Mucosa of stomach (tissue), 1 donor: ENCODE measurements around the gene GGCX.

Source experiments
- H3K27me3 ChIP-seq: one replicate; pipeline ENCODE4 v1.7.0; 2013; ENCODE audit warnings: mild to moderate bottlenecking, low read length; ENCODE audit not compliant: control insufficient read depth, insufficient read depth
- H3K36me3 ChIP-seq: one replicate; pipeline ENCODE4 v1.7.0; 2013; ENCODE audit warnings: low read length; ENCODE audit not compliant: control insufficient read depth, insufficient read depth
- H3K4me1 ChIP-seq: one replicate; pipeline ENCODE4 v1.7.0; 2013; ENCODE audit warnings: mild to moderate bottlenecking, low read length; ENCODE audit not compliant: control insufficient read depth, insufficient read depth
- H3K4me3 ChIP-seq: one replicate; pipeline ENCODE4 v1.7.0; 2013; ENCODE audit warnings: low read length
- H3K9ac ChIP-seq: one replicate; pipeline ENCODE4 v1.7.0; 2013; ENCODE audit warnings: mild to moderate bottlenecking, low read length, moderate library complexity
- H3K9me3 ChIP-seq: one replicate; pipeline ENCODE4 v1.7.0; 2013; ENCODE audit warnings: mild to moderate bottlenecking, low read length, moderate library complexity; ENCODE audit not compliant: control insufficient read depth
- donor health status: Pancreatic carcinoma.

Gene GGCX

DNA sequence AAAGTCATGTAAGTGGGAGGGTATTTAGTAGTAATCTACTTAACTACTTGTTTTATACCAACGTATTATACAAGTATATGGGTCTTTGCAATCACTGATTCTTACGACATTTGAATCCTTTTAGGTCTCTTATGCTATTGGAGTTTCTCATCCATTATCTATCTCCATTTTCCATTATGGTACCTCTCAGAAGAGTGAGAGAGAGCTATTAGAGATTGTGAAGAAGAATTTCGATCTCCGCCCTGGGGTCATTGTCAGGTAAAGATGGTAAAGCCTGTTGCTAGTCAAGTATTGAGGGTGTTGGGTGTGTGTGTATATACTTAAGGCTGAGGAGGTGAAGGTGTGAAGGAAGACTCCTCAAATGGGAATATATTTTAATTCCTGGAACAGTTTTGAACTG, 18.5 kb downstream of the GGCX start:
- H3K27me3 ChIP-seq, result no peaks in the 10 kb centered on the region
- H3K9ac ChIP-seq, result no peak overlapping the region
- no peak overlapping the region for H3K4me3 ChIP-seq
- peaks cover 18% of the 10 kb centered on the region for H3K4me1 ChIP-seq
- H3K36me3 ChIP-seq, result peaks cover 18% of the 10 kb centered on the region
- no peaks in the 10 kb centered on the region for H3K9me3 ChIP-seq

DNA sequence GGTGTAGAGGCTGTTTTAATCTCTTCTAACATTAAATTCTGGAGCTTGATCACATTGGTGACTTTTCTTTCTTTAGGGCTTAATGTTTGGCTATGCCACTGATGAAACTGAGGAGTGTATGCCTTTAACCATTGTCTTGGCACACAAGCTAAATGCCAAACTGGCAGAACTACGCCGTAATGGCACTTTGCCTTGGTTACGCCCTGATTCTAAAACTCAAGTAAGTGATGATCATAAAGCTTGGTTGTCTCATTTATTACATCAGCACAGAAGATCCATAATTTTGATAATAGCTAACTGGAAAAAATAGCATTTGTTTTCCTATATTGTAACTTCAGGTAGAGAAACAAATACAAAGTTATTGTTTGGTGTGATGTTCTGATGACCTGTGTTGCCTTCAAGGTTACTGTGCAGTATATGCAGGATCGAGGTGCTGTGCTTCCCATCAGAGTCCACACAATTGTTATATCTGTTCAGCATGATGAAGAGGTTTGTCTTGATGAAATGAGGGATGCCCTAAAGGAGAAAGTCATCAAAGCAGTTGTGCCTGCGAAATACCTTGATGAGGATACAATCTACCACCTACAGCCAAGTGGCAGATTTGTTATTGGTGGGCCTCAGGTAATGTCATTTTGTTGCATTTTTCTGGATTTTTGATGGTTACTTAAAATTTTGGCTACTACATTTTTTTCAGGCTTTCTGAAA, 19.4 kb downstream of the GGCX start:
- no peaks in the 10 kb centered on the region for H3K27me3 ChIP-seq
- no peaks in the 10 kb centered on the region for H3K9me3 ChIP-seq
- no peak overlapping the region for H3K9ac ChIP-seq
- peaks cover 18% of the 10 kb centered on the region for H3K36me3 ChIP-seq
- peaks cover 25% of the 10 kb centered on the region for H3K4me1 ChIP-seq
- H3K4me3 ChIP-seq, result no peak overlapping the region

DNA sequence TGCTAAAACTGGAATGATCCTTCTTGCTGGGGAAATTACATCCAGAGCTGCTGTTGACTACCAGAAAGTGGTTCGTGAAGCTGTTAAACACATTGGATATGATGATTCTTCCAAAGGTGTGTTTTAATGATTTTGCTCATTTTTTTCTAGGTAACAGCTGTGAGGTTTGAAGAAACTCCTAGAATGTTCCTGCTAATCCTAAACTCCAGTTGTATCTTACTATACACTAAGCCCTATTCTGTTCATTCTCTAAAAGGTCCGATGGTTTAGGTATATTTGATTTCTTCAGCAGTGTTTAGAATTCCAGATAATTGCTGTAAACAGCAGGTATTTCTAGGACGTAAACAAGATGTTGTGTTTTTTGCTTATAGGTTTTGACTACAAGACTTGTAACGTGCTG, 20.0 kb downstream of the GGCX start:
- no peaks in the 10 kb centered on the region for H3K27me3 ChIP-seq
- peak overlapping the region; percentile 87 for H3K4me3 ChIP-seq
- no peaks in the 10 kb centered on the region for H3K9me3 ChIP-seq
- H3K4me1 ChIP-seq, result peaks cover 31% of the 10 kb centered on the region
- peak overlapping the region; percentile 95 for H3K9ac ChIP-seq
- peaks cover 18% of the 10 kb centered on the region for H3K36me3 ChIP-seq

DNA sequence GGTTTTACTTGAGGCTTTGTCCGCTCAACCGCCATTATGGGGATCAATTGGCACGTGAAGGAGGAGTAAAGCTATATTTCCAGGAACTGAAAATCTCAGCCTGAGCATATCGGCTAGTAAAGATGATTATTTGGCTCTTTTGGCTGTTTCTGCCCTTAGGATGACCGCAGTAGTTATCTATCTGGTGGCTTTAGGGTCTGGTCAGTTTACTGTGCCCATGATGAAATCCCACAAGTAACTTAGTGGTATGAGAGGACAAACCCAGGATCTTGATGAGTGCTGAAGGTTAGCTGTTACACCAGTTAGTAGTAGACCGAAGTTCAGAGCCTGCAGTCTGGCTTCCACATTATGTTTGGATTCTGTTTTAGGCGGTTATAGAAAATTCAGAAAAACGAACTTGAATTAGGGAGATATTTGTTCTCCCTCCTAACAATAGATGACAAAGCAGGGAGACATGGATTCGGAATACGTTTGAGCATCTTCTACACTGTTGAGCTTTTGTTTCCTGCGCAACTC, 21.1 kb downstream of the GGCX start:
- peaks cover 41% of the 10 kb centered on the region for H3K4me1 ChIP-seq
- H3K4me3 ChIP-seq, result peak overlapping the region; percentile 87
- H3K9me3 ChIP-seq, result no peaks in the 10 kb centered on the region
- H3K36me3 ChIP-seq, result peaks cover 9% of the 10 kb centered on the region
- H3K9ac ChIP-seq, result peak overlapping the region; percentile 95
- no peaks in the 10 kb centered on the region for H3K27me3 ChIP-seq

DNA sequence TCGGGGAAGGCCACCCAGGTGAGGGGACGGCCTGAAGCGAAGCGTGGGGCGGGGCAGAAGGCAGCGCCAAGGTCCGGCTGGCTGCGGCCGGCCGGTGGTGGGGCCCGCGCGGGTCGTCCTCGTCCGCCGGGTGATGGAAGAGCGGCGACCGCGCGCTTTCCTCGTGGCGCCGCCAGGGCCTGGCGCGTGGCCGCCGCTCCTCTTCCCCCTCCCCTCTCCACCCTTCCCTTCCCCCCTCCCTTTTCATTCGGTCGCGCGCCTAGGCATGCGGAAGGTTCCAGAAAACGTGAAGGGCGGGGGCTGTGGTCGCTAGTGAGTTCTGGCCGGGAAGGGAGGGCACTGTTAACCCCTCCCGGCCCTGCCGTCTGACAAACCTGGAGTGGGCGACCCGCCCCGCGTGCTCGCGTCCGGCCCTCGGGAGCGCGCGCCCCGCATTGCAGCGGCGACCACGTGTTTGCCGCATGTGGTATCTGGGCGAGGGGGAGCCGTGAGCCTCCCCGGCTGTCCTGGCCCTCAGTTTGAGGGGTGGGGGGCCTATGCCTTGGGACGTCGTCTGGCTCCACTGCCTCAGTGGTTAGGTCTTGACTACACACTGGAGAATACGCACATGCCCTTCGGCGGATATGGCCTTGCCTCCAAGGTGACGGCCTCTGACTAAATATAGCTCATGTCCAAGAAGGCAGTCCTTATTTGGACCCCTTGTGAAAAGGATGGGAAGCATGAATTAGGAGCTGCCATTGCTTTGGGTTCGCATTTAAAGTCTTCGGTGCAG, 21.7 kb downstream of the GGCX start:
- Histone ChIP-seq H3K27me3 (no peaks in the 10 kb centered on the region), H3K9me3 (no peaks in the 10 kb centered on the region), H3K9ac (peak overlapping the region; percentile 95), H3K4me3 (peak overlapping the region; percentile 87), H3K36me3 (peaks cover 9% of the 10 kb centered on the region), H3K4me1 (peaks cover 47% of the 10 kb centered on the region)

DNA sequence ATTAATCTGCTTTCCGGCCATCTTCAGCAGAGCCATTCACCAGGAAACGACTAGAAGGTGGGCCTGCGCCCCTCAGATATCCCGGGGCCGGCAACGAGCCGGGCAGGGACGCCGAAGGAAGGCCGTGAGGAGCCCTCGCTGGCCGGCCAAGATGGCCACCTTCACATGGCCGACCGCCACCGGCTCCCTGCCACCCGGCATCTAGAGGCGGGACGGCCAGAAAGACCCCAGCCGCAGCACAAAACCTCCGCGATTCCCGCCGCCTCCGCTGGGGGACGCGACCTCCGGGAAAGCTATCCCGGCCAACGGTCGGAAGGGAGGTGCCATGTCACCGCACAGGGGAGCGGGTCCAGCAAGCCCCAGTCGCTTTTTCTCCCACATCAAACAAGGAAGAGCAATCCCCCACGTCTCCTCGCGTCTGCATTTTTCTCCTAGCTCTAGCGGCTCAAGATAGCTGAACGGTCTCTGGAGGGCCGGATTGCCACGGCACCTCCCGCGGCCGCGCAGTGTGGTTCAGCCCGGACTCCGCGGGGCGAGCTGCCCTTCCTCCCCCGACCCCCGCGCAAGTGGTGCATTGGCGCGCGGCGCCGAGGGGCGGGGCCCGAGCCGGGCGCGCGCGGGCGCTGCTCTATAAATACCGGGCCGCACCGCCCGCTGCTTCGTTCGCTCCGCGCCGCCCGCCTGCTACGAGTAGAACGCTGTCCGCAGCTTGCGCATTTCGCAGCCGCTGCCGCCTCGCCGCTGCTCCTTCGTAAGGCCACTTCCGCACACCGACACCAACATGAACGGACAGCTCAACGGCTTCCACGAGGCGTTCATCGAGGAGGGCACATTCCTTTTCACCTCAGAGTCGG, 22.6 kb downstream of the GGCX start, which contains the start of gene MAT2A:
TSS of gene MAT2A (plus strand) at position 662 of the 854 bp plus-strand sequence. CDS start at position 782, 120 bp downstream.
- H3K27me3 ChIP-seq, result no peaks in the 10 kb centered on the region
- H3K36me3 ChIP-seq, result peaks cover 9% of the 10 kb centered on the region
- peak within 1 kb of the TSS; percentile 87 for H3K4me3 ChIP-seq
- H3K9ac ChIP-seq, result peak within 1 kb of the TSS; percentile 95
- H3K4me1 ChIP-seq, result peaks cover 53% of the 10 kb centered on the region
- H3K9me3 ChIP-seq, result no peaks in the 10 kb centered on the region

DNA sequence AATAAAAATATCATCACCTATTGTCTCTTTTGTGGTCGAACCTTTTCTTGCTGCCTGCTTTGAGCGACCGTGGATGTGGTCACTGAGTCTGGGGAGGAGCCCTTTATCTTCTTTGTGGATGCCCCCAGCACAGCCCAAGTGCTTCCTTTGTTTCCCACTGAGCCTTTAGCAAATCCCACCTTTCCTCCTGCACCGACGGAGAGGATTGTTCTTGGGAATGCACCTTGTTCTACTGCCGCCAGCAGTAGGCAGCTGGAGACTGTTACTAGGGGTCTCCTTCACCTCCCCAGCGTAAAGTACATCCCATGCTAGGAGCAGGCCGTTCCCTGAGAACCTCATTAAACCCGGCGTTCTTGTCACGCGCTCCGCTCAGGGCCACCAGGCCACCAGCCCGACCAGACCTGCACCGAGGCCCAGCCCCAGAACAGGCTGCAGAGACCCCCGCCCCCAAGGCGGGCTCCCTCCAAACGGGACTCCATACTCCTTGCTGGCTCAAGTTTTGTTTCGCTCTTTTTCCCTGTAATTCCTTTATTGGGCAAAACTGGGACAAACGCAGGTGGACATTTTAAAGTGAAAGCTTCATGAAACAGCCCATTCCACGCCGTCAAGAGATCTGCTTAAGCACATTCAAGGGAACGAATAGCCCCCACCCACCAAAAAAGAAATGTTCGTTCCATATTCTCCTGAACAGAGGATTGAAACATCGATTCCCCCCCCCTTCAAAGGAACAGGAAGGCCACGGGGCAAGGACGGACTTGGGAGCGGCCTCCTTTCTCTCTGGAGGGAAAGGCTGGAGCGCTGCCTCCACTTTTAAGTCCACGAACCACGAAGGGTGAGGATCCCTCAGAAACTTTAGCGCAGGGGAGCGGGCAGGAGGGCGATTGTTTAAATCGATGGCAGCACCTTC, 23.4 kb downstream of the GGCX start:
- peaks cover 7% of the 10 kb centered on the region for H3K36me3 ChIP-seq
- H3K4me3 ChIP-seq, result peak overlapping the region; percentile 87
- peaks cover 46% of the 10 kb centered on the region for H3K4me1 ChIP-seq
- no peaks in the 10 kb centered on the region for H3K9me3 ChIP-seq
- no peaks in the 10 kb centered on the region for H3K27me3 ChIP-seq
- H3K9ac ChIP-seq, result peak overlapping the region; percentile 95

DNA sequence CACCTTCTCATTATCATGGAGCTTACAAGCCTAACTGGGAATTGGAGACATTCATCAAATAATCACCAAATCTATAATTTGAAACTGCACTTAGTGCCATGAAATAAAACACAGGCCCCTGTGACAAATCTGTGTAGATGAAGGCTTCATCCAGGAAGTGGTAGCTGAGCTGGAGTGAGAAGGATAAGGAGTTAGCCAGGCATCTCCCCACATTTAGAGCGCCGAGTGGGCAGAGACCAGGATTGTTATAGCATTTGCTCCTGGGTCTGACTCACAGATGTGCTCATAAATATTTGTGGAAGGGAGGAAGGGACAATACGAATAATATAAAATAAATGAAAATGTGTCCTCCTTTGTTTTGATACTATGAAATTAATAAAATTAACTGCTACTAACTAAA, 24.8 kb downstream of the GGCX start:
- Histone ChIP-seq H3K27me3 (no peaks in the 10 kb centered on the region), H3K36me3 (no peaks in the 10 kb centered on the region), H3K9me3 (no peaks in the 10 kb centered on the region), H3K4me3 (no peak overlapping the region), H3K4me1 (peaks cover 37% of the 10 kb centered on the region), H3K9ac (no peak overlapping the region)

DNA sequence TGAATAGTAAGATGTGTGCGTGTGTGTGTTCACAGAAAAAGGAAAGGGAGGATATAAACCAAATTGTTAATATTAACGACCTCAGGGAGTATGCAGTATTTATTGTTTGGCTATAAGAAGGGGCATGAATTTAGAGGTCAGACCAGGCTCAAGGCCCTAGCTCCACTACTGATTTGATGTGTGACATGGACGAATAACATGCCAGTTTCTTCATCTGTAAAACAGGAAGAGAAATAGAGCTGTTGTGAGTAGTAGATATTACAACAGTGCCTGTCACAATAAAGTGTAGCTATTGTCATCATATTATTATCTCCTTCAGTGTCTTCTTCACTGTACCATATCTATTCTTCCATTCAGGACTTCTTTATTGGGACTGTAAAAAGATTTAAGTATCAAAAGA, 26.4 kb downstream of the GGCX start:
- H3K27me3 ChIP-seq, result no peaks in the 10 kb centered on the region
- H3K9ac ChIP-seq, result no peak overlapping the region

DNA sequence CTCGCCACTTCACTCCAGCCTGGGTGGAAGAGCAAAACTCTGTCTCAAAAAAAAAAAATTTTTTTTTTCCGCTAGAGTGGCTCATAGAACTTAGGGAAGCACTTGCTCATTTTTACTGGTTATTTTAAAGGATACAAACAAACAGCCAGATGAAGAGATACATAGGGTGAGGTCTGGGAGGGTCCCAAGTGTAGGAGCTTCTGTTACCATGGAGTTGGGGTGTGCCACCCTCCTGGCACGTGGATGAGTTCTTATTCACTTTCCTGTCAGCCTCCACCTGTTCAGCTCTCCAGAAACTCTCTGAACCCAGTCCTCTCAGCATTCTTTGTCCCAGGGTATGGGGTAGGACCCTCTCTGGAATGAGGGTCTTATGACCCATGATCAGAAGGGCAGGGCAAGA, 27.2 kb downstream of the GGCX start:
- Histone ChIP-seq H3K9ac (no peak overlapping the region), H3K27me3 (no peaks in the 10 kb centered on the region), H3K4me3 (no peak overlapping the region), H3K4me1 (peaks cover 42% of the 10 kb centered on the region), H3K9me3 (no peaks in the 10 kb centered on the region), H3K36me3 (no peaks in the 10 kb centered on the region)

More for the DNA sequence above, 26.4 kb downstream of the GGCX start:
- H3K4me1 ChIP-seq, result peaks cover 42% of the 10 kb centered on the region
- no peaks in the 10 kb centered on the region for H3K36me3 ChIP-seq
- no peaks in the 10 kb centered on the region for H3K9me3 ChIP-seq
- H3K4me3 ChIP-seq, result no peak overlapping the region

DNA sequence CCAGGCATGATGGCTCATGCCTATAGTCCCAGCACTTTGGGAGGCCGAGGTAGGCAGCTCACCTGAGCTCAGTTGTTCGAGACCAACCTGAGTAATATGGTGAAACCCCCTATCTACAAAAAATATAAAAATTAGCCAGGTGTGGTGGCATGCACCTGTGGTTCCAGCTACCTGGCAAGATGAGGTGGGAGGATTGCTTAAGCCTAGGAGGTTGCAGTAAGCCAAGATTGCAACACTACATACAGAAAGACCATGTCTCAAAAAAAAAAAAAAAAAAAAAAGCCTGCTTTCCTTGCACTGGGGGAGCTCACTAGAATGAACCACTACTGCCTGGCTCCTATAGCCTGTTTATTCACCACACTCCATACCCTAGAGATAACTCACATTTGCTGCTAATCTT, 29.7 kb downstream of the GGCX start:
- H3K27me3 ChIP-seq, result no peaks in the 10 kb centered on the region
- H3K9me3 ChIP-seq, result no peaks in the 10 kb centered on the region
- no peak overlapping the region for H3K4me3 ChIP-seq
- H3K9ac ChIP-seq, result no peak overlapping the region
- H3K36me3 ChIP-seq, result no peaks in the 10 kb centered on the region
- H3K4me1 ChIP-seq, result peaks cover 31% of the 10 kb centered on the region
